Skeletal muscle satellite cell (primary cell): ENCODE data around the gene LPAR1.

Experiments used
- H3K27me3 ChIP-seq: 2 replicates; pipeline ENCODE4 v1.7.0; 2013; ENCODE audit warnings: low read length; ENCODE audit not compliant: control insufficient read depth, insufficient read depth
- H3K36me3 ChIP-seq: 2 replicates; pipeline ENCODE4 v1.7.0; 2013; ENCODE audit warnings: mild to moderate bottlenecking, control low read depth, low read length; ENCODE audit not compliant: insufficient read depth
- H3K4me1 ChIP-seq: 2 replicates; pipeline ENCODE4 v1.7.0; 2013; ENCODE audit warnings: low read length; ENCODE audit not compliant: control insufficient read depth, insufficient read depth
- H3K4me2 ChIP-seq: 2 replicates; pipeline ENCODE4 v1.7.0; 2013; ENCODE audit warnings: mild to moderate bottlenecking, low read length
- H3K4me3 ChIP-seq: 2 replicates; pipeline ENCODE4 v1.7.0; 2013; ENCODE audit warnings: low read length
- H3K9ac ChIP-seq: 2 replicates; pipeline ENCODE4 v1.7.0; 2013; ENCODE audit warnings: mild to moderate bottlenecking, low read depth, low read length, moderate library complexity
- H3K9me3 ChIP-seq: replicated peaks from 2 replicates; pipeline ENCODE4 v1.7.0; 2013; ENCODE audit warnings: mild to moderate bottlenecking, control low read depth, low read length

Gene LPAR1

GRCh38 chr9:110975278-110975677 is 63.0 kb downstream of the LPAR1 start:
- no peaks in the 10 kb centered on the region for H3K9me3 ChIP-seq
- H3K4me1 ChIP-seq: peaks cover 59% of the 10 kb centered on the region
- no peak overlapping the region for H3K4me3 ChIP-seq
- no peaks in the 10 kb centered on the region for H3K27me3 ChIP-seq
- peak overlapping the region; percentile 33 for H3K4me2 ChIP-seq
- H3K9ac ChIP-seq: no peak overlapping the region
- H3K36me3 ChIP-seq: peaks cover 27% of the 10 kb centered on the region

- Histone ChIP-seq H3K4me1 (peaks cover 61% of the 10 kb centered on the region), H3K36me3 (peaks cover 56% of the 10 kb centered on the region), H3K4me2 (no peak overlapping the region), H3K27me3 (no peaks in the 10 kb centered on the region), H3K4me3 (no peak overlapping the region), H3K9me3 (no peaks in the 10 kb centered on the region), H3K9ac (no peak overlapping the region)
Measured at GRCh38 chr9:110971705-110972104, 66.6 kb downstream of the LPAR1 start.

GRCh38 chr9:110971234-110971633 is 67.0 kb downstream of the LPAR1 start:
- no peaks in the 10 kb centered on the region for H3K27me3 ChIP-seq

GRCh38 chr9:110969971-110970386 is 68.3 kb downstream of the LPAR1 start:
- peaks cover 69% of the 10 kb centered on the region for H3K36me3 ChIP-seq
- H3K27me3 ChIP-seq: no peaks in the 10 kb centered on the region
- no peak overlapping the region for H3K4me3 ChIP-seq
- H3K9ac ChIP-seq: no peak overlapping the region
- H3K9me3 ChIP-seq: no peaks in the 10 kb centered on the region
- peaks cover 44% of the 10 kb centered on the region for H3K4me1 ChIP-seq
- no peak overlapping the region for H3K4me2 ChIP-seq

More at GRCh38 chr9:110971234-110971633, 67.0 kb downstream of the LPAR1 start:
- peaks cover 56% of the 10 kb centered on the region for H3K4me1 ChIP-seq
- no peak overlapping the region for H3K4me2 ChIP-seq
- peaks cover 58% of the 10 kb centered on the region for H3K36me3 ChIP-seq
- H3K9me3 ChIP-seq: no peaks in the 10 kb centered on the region
- no peak overlapping the region for H3K4me3 ChIP-seq
- H3K9ac ChIP-seq: no peak overlapping the region

- H3K36me3 ChIP-seq: peaks cover 83% of the 10 kb centered on the region
- H3K4me3 ChIP-seq: no peak overlapping the region
- no peaks in the 10 kb centered on the region for H3K9me3 ChIP-seq
- no peak overlapping the region for H3K9ac ChIP-seq
- no peaks in the 10 kb centered on the region for H3K27me3 ChIP-seq
- no peak overlapping the region for H3K4me2 ChIP-seq
- peaks cover 34% of the 10 kb centered on the region for H3K4me1 ChIP-seq
Measured at GRCh38 chr9:110968096-110968495, 70.2 kb downstream of the LPAR1 start.

- Histone ChIP-seq H3K9me3 (no peaks in the 10 kb centered on the region), H3K9ac (no peak overlapping the region), H3K4me3 (no peak overlapping the region), H3K27me3 (no peaks in the 10 kb centered on the region), H3K4me1 (peaks cover 34% of the 10 kb centered on the region), H3K36me3 (peaks cover 86% of the 10 kb centered on the region), H3K4me2 (no peak overlapping the region)
Measured at GRCh38 chr9:110967196-110967595, 71.1 kb downstream of the LPAR1 start.

- Histone ChIP-seq H3K4me1 (peaks cover under 1% of the 10 kb centered on the region), H3K4me3 (no peak overlapping the region), H3K9ac (no peak overlapping the region), H3K9me3 (no peaks in the 10 kb centered on the region), H3K36me3 (peaks cover 60% of the 10 kb centered on the region), H3K27me3 (no peaks in the 10 kb centered on the region), H3K4me2 (no peak overlapping the region)
Measured at GRCh38 chr9:110960288-110960687, 78.0 kb downstream of the LPAR1 start.

GRCh38 chr9:110958847-110959246 is 79.4 kb downstream of the LPAR1 start:
- no peak overlapping the region for H3K4me3 ChIP-seq
- H3K4me1 ChIP-seq: peaks cover 8% of the 10 kb centered on the region
- H3K4me2 ChIP-seq: no peak overlapping the region
- H3K36me3 ChIP-seq: peaks cover 59% of the 10 kb centered on the region
- no peaks in the 10 kb centered on the region for H3K27me3 ChIP-seq
- no peak overlapping the region for H3K9ac ChIP-seq
- no peaks in the 10 kb centered on the region for H3K9me3 ChIP-seq

- Histone ChIP-seq H3K4me3 (no peak overlapping the region), H3K27me3 (no peaks in the 10 kb centered on the region), H3K4me2 (no peak overlapping the region), H3K9me3 (no peaks in the 10 kb centered on the region), H3K9ac (no peak overlapping the region), H3K36me3 (peaks cover 33% of the 10 kb centered on the region), H3K4me1 (peaks cover 37% of the 10 kb centered on the region)
Measured at GRCh38 chr9:110954822-110955291, 83.4 kb downstream of the LPAR1 start.

GRCh38 chr9:110952540-110952859 is 85.8 kb downstream of the LPAR1 start:
- H3K27me3 ChIP-seq: no peaks in the 10 kb centered on the region
- H3K4me1 ChIP-seq: peaks cover 52% of the 10 kb centered on the region
- H3K9ac ChIP-seq: no peak overlapping the region
- H3K36me3 ChIP-seq: peaks cover 25% of the 10 kb centered on the region
- H3K4me2 ChIP-seq: no peak overlapping the region
- no peaks in the 10 kb centered on the region for H3K9me3 ChIP-seq
- no peak overlapping the region for H3K4me3 ChIP-seq

- Histone ChIP-seq H3K27me3 (no peaks in the 10 kb centered on the region), H3K4me2 (peak overlapping the region; percentile 23), H3K36me3 (peaks cover 30% of the 10 kb centered on the region), H3K4me1 (peaks cover 52% of the 10 kb centered on the region), H3K9ac (peak overlapping the region; percentile 33), H3K9me3 (no peaks in the 10 kb centered on the region), H3K4me3 (no peak overlapping the region)
Measured at GRCh38 chr9:110951805-110952539, 86.3 kb downstream of the LPAR1 start.

GRCh38 chr9:110950041-110950645 is 88.1 kb downstream of the LPAR1 start:
- Histone ChIP-seq H3K4me3 (peak overlapping the region; percentile 13), H3K27me3 (no peaks in the 10 kb centered on the region), H3K4me2 (peak overlapping the region; percentile 48), H3K4me1 (peaks cover 50% of the 10 kb centered on the region), H3K9ac (peak overlapping the region; percentile 52), H3K9me3 (no peaks in the 10 kb centered on the region), H3K36me3 (peaks cover 41% of the 10 kb centered on the region)
